Body of pancreas (tissue), 4 donors: ENCODE data around the gene SSU72.

Experiments used
- CTCF ChIP-seq, 7 experiments: fragments of 450-650 bp in 4 of 7; fragments of 200-600 bp in 3 of 7; sonication (generic) in 3 of 7; IDR thresholded peaks; one replicate each; pipeline ENCODE4 v1.5.1; 2016 to 2019; ENCODE audit warnings: antibody characterized with exemption in 7 of 7
- POLR2A ChIP-seq, 3 donors: fragments of 450-650 bp; IDR thresholded peaks; one replicate each; pipeline ENCODE4 v1.6.1; 2016; ENCODE audit warnings: antibody characterized with exemption in 3 of 3, mild to moderate bottlenecking in 2 of 3

- TF ChIP-seq CTCF (IDR thresholded peaks at IDR 0.05) (no peak), POLR2A (IDR thresholded peaks at IDR 0.05) (no peak)
These were observed 14.5 kb downstream of the SSU72 start for GRCh38 chr1:1560178-1560577.
